ENCODE data around the gene CAMK2A.

- TF ChIP-seq POLR2A (IDR thresholded peaks at IDR 0.05) (no peak), CTCF (IDR thresholded peaks at IDR 0.05) (no peak)
Observed at GRCh38 chr5:150312518-150312917, 22.9 kb upstream of the CAMK2A start.
